ENCODE measurements around the gene TREM1.

TREM1 gene

DNA sequence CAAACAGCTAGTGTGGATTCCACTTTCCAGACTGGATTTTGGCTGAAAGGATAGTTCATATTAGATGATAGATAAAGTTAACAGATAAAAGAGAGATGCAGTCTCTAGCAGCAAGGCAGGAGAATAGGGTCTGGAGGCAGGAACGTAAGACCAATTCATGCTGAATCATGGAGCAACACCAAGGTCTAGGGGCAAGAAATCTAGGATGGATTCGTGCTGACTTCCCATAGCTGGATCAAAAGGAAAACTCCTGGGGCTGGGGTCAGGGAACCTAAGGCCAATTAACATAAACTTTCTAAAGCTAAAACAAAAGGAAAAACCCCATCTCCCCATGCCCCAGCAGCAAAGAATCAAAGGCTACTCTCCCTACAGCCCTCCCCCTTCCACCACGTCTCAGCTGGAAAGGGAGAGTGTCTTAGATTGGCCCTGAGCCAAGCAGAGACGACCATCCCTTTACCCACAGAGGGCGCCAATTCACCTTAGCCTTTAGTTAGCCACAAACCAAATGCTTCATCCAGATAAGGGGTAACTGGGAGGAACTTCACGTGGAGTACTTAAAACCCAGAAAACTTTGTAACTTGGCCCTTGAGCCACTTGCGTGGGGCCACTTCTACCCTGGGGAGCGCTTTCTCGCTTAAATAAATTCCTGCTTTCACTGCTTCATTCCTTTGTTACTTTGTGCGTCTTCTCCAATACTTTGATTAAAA, 7.6 kb downstream of the TREM1 start:
- H3K4me1 ChIP-seq (ENCODE audit: control insufficient read depth, insufficient read depth, low read length, poor library complexity, severe bottlenecking), result peaks cover 7% of the 10 kb centered on the region

DNA sequence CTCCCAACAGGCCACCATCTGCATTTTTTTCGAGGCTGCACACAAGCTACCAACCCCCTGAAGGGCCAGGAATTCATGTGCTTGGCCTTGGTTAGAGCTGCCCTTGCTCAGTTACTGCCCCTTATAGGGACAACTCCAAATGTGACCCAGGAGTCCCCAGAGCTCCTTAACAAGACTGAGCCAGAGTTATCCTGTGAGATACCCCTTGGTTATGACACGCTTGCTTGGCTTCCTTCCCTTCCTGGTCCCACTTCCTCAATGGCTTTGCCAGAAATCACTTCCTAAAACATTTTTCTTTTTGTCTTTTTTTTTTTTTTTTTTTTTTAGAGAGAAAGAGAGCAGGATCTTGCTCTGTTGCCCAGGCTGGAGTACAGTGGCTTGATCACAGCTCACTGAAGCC, 8.9 kb downstream of the TREM1 start:
- H3K9me3 ChIP-seq (ENCODE audit: control insufficient read depth, low read length), result no peaks in the 10 kb centered on the region
- H3K4me1 ChIP-seq (ENCODE audit: control insufficient read depth, insufficient read depth, low read length, poor library complexity, severe bottlenecking), result peaks cover 7% of the 10 kb centered on the region
- no peaks in the 10 kb centered on the region for H3K27me3 ChIP-seq (replicated peaks; ENCODE audit: control insufficient read depth, insufficient read depth, low read length, poor library complexity, severe bottlenecking)
- no peak for DNase-seq
- H3K36me3 ChIP-seq (ENCODE audit: control insufficient read depth, insufficient read depth, low read length), result no peaks in the 10 kb centered on the region
- H3K4me3 ChIP-seq (ENCODE audit: insufficient read depth, low read depth, low read length, poor library complexity, severe bottlenecking), result no peak overlapping the region
- H3K27ac ChIP-seq (ENCODE audit: insufficient read depth, low read length, poor library complexity, severe bottlenecking), result no peak overlapping the region

More for the DNA sequence above, 7.6 kb downstream of the TREM1 start:
- H3K9me3 ChIP-seq (ENCODE audit: control insufficient read depth, low read length), result no peaks in the 10 kb centered on the region
- no peaks in the 10 kb centered on the region for H3K27me3 ChIP-seq (replicated peaks; ENCODE audit: control insufficient read depth, insufficient read depth, low read length, poor library complexity, severe bottlenecking)
- H3K27ac ChIP-seq (ENCODE audit: insufficient read depth, low read length, poor library complexity, severe bottlenecking), result no peak overlapping the region
- no peak overlapping the region for H3K4me3 ChIP-seq (ENCODE audit: insufficient read depth, low read depth, low read length, poor library complexity, severe bottlenecking)
- no peaks in the 10 kb centered on the region for H3K36me3 ChIP-seq (ENCODE audit: control insufficient read depth, insufficient read depth, low read length)
- DNase-seq, result peak; percentile 8 to 33 (median 17)

DNA sequence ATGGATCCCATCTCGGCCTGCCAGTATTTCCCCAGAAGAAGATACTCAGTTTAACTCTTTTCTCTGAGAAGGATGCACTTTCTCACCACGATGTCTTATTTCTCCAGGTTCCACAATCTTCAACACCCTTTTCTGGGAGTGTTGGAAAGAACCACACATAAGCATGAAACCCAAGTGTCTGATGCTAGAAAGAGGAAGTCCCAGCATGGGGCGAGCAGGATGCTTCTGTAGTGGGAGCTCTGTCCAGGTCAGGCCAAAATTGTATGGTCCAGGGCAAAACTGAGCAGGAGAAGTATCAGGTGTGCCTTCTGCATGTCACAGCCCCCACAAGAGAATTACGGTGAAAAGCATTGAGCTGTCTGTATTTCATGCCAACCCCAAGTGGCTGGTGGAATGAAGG, 11.0 kb downstream of the TREM1 start:
- Histone ChIP-seq H3K36me3 (ENCODE audit: control insufficient read depth, insufficient read depth, low read length) (no peaks in the 10 kb centered on the region), H3K9me3 (ENCODE audit: control insufficient read depth, low read length) (no peaks in the 10 kb centered on the region), H3K27me3 (replicated peaks; ENCODE audit: control insufficient read depth, insufficient read depth, low read length, poor library complexity, severe bottlenecking) (no peaks in the 10 kb centered on the region), H3K4me3 (ENCODE audit: insufficient read depth, low read depth, low read length, poor library complexity, severe bottlenecking) (no peak overlapping the region), H3K27ac (ENCODE audit: insufficient read depth, low read length, poor library complexity, severe bottlenecking) (no peak overlapping the region), H3K4me1 (ENCODE audit: control insufficient read depth, insufficient read depth, low read length, poor library complexity, severe bottlenecking) (peaks cover 7% of the 10 kb centered on the region)
- no peak for DNase-seq

DNA sequence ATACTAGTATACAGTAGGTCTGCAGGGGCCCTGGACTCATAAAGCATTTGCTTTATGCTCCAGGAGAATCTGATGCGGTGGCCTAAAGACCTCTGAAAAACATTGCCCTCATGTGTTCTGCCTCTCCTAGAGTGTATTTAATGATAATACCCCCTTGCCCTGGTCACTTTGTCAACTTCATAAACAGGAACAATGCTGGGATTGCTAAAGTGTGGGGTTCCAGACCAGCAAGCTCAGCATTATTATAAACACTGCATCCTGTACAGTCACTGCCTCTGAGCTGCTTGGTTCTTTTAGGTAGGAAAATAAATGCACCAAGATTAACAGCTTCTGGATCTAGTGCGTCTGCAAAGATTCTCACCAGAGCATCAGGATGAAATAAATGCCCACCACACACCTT, 12.2 kb downstream of the TREM1 start:
- Histone ChIP-seq H3K27me3 (replicated peaks; ENCODE audit: control insufficient read depth, insufficient read depth, low read length, poor library complexity, severe bottlenecking) (no peaks in the 10 kb centered on the region), H3K9me3 (ENCODE audit: control insufficient read depth, low read length) (no peaks in the 10 kb centered on the region), H3K36me3 (ENCODE audit: control insufficient read depth, insufficient read depth, low read length) (no peaks in the 10 kb centered on the region), H3K4me1 (ENCODE audit: control insufficient read depth, insufficient read depth, low read length, poor library complexity, severe bottlenecking) (peaks cover 5% of the 10 kb centered on the region), H3K4me3 (ENCODE audit: insufficient read depth, low read depth, low read length, poor library complexity, severe bottlenecking) (no peak overlapping the region), H3K27ac (ENCODE audit: insufficient read depth, low read length, poor library complexity, severe bottlenecking) (no peak overlapping the region)
- no peak for DNase-seq

DNA sequence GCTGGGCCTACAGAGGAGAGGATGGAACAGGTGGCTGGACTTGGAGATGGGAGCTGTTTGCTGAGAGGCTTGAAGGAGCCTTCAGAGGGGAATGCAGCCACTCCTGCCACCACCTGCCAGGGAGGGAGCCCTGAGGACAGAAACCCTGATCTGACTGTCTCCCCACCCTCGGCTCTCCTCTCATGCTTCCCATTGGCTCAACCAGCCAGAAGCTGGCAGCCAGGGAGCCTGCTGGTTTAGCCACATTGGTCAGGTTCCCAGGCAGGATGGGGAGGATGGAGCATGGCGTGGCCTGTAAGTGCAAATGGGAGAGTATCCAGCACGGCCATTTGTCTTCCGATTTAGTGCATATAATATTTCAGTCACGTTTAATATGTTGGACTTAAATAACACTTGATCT, 12.8 kb downstream of the TREM1 start:
- DNase-seq, result no peak

DNA sequence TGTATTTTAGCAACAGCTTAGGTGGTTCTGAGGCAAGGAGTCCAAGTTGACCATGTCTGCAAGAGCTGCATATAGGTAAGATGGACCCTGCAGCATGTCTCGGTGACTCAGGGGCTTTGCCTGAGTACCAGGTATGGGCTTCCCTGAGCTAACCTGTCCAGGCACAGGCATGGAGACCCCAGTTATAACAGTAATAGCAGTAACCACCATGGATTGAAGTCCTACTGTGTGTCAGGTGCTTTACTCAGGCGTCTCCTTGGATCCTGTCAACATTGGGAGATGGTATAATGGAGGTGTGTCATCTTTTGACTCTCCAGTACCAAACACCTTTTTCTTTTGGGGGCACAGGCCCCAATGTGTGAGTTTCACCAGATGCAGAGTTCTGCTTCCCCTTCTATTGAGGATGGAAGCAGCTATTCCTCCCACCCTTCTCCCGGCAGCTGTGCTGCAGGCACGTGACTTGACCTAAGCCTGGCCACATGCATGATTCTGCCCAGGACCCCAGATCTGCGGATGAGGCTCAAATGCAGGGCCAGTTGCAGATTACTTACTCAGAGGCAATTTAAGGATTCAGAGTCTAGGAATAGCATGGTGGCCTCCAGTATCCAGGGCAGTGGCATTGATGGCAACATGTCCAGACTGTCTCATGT, 13.8 kb downstream of the TREM1 start:
- no peak overlapping the region for H3K4me3 ChIP-seq (ENCODE audit: insufficient read depth, low read depth, low read length, poor library complexity, severe bottlenecking)
- H3K9me3 ChIP-seq (ENCODE audit: control insufficient read depth, low read length), result no peaks in the 10 kb centered on the region
- no peaks in the 10 kb centered on the region for H3K27me3 ChIP-seq (replicated peaks; ENCODE audit: control insufficient read depth, insufficient read depth, low read length, poor library complexity, severe bottlenecking)
- no peak overlapping the region for H3K27ac ChIP-seq (ENCODE audit: insufficient read depth, low read length, poor library complexity, severe bottlenecking)
- no peaks in the 10 kb centered on the region for H3K36me3 ChIP-seq (ENCODE audit: control insufficient read depth, insufficient read depth, low read length)
- no peaks in the 10 kb centered on the region for H3K4me1 ChIP-seq (ENCODE audit: control insufficient read depth, insufficient read depth, low read length, poor library complexity, severe bottlenecking)
- DNase-seq, result no peak

More for the DNA sequence above, 12.8 kb downstream of the TREM1 start:
- Histone ChIP-seq H3K4me1 (ENCODE audit: control insufficient read depth, insufficient read depth, low read length, poor library complexity, severe bottlenecking) (no peaks in the 10 kb centered on the region), H3K27me3 (replicated peaks; ENCODE audit: control insufficient read depth, insufficient read depth, low read length, poor library complexity, severe bottlenecking) (no peaks in the 10 kb centered on the region), H3K4me3 (ENCODE audit: insufficient read depth, low read depth, low read length, poor library complexity, severe bottlenecking) (no peak overlapping the region), H3K9me3 (ENCODE audit: control insufficient read depth, low read length) (no peaks in the 10 kb centered on the region), H3K36me3 (ENCODE audit: control insufficient read depth, insufficient read depth, low read length) (no peaks in the 10 kb centered on the region), H3K27ac (ENCODE audit: insufficient read depth, low read length, poor library complexity, severe bottlenecking) (no peak overlapping the region)

DNA sequence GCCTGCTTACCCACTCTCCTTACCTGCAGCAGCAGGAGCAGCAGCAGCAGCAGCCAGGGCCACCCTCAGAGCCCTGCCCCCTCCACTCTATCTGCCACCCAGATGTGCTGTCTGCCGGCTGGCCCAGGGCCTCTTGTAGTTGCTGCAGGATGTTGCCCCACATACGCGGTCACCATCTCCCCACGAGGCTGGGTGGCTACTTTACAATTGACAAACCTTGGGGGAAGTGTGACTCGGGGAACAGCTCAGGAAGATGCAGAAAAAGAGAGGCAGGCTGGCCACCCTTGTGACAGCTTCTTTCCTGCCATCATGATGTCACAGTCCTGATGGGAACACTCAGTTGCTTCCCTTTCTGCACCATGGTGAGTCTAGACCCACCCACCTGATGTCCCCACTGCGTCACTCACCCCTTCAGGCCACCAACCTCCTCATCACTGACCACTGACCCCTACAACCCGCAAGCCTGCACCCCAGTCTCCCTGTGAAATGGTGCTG, 14.5 kb downstream of the TREM1 start:
- H3K9me3 ChIP-seq (ENCODE audit: control insufficient read depth, low read length), result no peaks in the 10 kb centered on the region
- H3K4me1 ChIP-seq (ENCODE audit: control insufficient read depth, insufficient read depth, low read length, poor library complexity, severe bottlenecking), result no peaks in the 10 kb centered on the region
- H3K4me3 ChIP-seq (ENCODE audit: insufficient read depth, low read depth, low read length, poor library complexity, severe bottlenecking), result no peak overlapping the region
- no peaks in the 10 kb centered on the region for H3K36me3 ChIP-seq (ENCODE audit: control insufficient read depth, insufficient read depth, low read length)
- H3K27ac ChIP-seq (ENCODE audit: insufficient read depth, low read length, poor library complexity, severe bottlenecking), result no peak overlapping the region
- no peak for DNase-seq
- no peaks in the 10 kb centered on the region for H3K27me3 ChIP-seq (replicated peaks; ENCODE audit: control insufficient read depth, insufficient read depth, low read length, poor library complexity, severe bottlenecking)

DNA sequence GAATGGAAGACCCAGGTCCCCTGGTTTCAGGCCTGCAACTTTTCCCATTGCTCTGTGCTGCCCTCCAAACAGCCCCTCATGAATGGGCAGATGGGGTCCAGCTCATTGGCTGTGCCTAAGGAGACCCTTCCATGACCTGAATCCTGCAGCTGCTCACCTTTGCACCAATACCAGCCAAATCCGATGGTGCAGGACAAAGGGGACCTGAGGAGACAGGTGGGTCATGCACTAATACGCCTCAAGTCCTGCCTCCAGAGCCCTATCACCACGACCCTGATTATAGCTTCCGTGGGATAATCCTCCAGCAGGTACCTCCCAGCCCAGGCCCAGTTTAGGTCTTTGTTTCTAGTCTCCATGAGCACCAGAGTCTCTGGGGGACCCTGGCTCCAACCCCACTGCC, 16.8 kb downstream of the TREM1 start:
- H3K4me1 ChIP-seq (ENCODE audit: control insufficient read depth, insufficient read depth, low read length, poor library complexity, severe bottlenecking), result no peaks in the 10 kb centered on the region
- H3K27ac ChIP-seq (ENCODE audit: insufficient read depth, low read length, poor library complexity, severe bottlenecking), result no peak overlapping the region
- H3K4me3 ChIP-seq (ENCODE audit: insufficient read depth, low read depth, low read length, poor library complexity, severe bottlenecking), result no peak overlapping the region
- no peaks in the 10 kb centered on the region for H3K9me3 ChIP-seq (ENCODE audit: control insufficient read depth, low read length)
- H3K27me3 ChIP-seq (replicated peaks; ENCODE audit: control insufficient read depth, insufficient read depth, low read length, poor library complexity, severe bottlenecking), result no peaks in the 10 kb centered on the region
- H3K36me3 ChIP-seq (ENCODE audit: control insufficient read depth, insufficient read depth, low read length), result no peaks in the 10 kb centered on the region
- DNase-seq, result no peak

DNA sequence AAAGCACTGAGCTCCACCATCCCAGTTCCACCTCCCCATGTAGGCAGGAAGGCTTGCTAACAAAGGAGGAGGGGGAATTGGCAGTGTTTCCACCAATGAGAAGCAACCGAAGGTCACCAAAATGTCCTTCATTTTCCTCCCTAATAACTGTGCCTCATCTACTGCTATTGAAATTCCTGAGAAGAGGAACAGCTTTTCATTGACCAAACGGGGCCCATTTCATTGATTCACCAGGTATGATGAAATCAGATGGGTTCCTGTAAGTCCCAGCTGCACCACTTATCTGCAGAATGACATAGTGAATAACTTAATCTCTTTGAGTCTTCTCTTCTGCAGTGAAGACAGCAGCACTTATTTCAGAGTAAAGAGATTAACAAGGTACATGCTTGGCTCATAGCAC, 17.3 kb downstream of the TREM1 start:
- Histone ChIP-seq H3K9me3 (ENCODE audit: control insufficient read depth, low read length) (no peaks in the 10 kb centered on the region), H3K27ac (ENCODE audit: insufficient read depth, low read length, poor library complexity, severe bottlenecking) (no peak overlapping the region), H3K27me3 (replicated peaks; ENCODE audit: control insufficient read depth, insufficient read depth, low read length, poor library complexity, severe bottlenecking) (no peaks in the 10 kb centered on the region), H3K4me3 (ENCODE audit: insufficient read depth, low read depth, low read length, poor library complexity, severe bottlenecking) (no peak overlapping the region), H3K36me3 (ENCODE audit: control insufficient read depth, insufficient read depth, low read length) (no peaks in the 10 kb centered on the region), H3K4me1 (ENCODE audit: control insufficient read depth, insufficient read depth, low read length, poor library complexity, severe bottlenecking) (no peaks in the 10 kb centered on the region)
- no peak for DNase-seq

DNA sequence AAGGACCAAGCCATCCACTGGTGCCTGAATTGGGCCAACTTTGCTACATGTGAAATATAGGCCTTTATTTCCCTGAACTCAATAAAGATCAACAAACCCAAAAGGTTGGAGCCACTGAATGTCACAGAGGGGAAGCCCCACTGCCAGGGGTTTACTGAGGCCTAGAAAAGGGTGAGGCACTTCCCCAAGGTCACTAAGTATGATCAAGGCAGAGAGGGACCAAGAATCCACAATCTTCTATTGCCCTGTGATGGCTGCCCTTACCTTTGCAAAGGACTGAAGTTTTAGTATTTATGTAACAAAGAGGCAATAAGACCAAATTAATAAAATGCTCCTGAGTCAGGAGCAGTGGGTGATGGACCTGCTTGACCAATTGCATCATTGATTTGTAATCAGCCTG, 18.0 kb downstream of the TREM1 start:
- H3K4me1 ChIP-seq (ENCODE audit: control insufficient read depth, insufficient read depth, low read length, poor library complexity, severe bottlenecking), result no peaks in the 10 kb centered on the region
- no peak overlapping the region for H3K4me3 ChIP-seq (ENCODE audit: insufficient read depth, low read depth, low read length, poor library complexity, severe bottlenecking)
- no peak overlapping the region for H3K27ac ChIP-seq (ENCODE audit: insufficient read depth, low read length, poor library complexity, severe bottlenecking)
- no peak for DNase-seq
- H3K27me3 ChIP-seq (replicated peaks; ENCODE audit: control insufficient read depth, insufficient read depth, low read length, poor library complexity, severe bottlenecking), result no peaks in the 10 kb centered on the region
- no peaks in the 10 kb centered on the region for H3K36me3 ChIP-seq (ENCODE audit: control insufficient read depth, insufficient read depth, low read length)
- no peaks in the 10 kb centered on the region for H3K9me3 ChIP-seq (ENCODE audit: control insufficient read depth, low read length)

All from effector memory CD4-positive, alpha-beta T cell (primary cell).